Gastrocnemius medialis (tissue), 4 donors: ENCODE data around the gene VSTM2B. TPM values are rescaled to one million over a fixed set of nuclear protein-coding genes. Genes with fewer than 3 reads are reported as not detected.

Experiments used
- ATAC-seq, 2 donors: fragments of 150-250 bp; one replicate each; pipeline ENCODE4 v1.9.1; 2016
- DNase-seq, 2 donors: peaks; one replicate each; pipeline ENCODE4 v3.0.0-alpha.2; 2019
- H3K27ac ChIP-seq, 4 donors: fragments of 200-600 bp; sonication (generic); 1 replicate in 1 of 4; 2 replicates in 3 of 4; pipeline ENCODE4 v1.5.1; 2016 to 2018; ENCODE audit warnings: mild to moderate bottlenecking in 2 of 4, moderate library complexity in 1 of 4
- H3K27me3 ChIP-seq, 3 donors: fragments of 200-600 bp; sonication (generic) in 2 of 3; 1 replicate in 1 of 3; 2 replicates in 2 of 3; pipeline versions ENCODE4 v1.5.1 to v1.6.0; 2016 to 2019; ENCODE audit warnings: mild to moderate bottlenecking in 1 of 3, moderate library complexity in 1 of 3
- H3K36me3 ChIP-seq, 2 donors: fragments of 200-600 bp; sonication (generic) in 1 of 2; one replicate each; pipeline ENCODE4 v1.5.1; 2017 to 2018
- H3K4me1 ChIP-seq, 2 donors: fragments of 200-600 bp; sonication (generic) in 1 of 2; one replicate each; pipeline ENCODE4 v1.5.1; 2016 to 2017; ENCODE audit warnings: mild to moderate bottlenecking in 2 of 2
- H3K4me3 ChIP-seq, 4 donors: fragments of 200-600 bp; sonication (generic) in 3 of 4; 1 replicate in 1 of 4; 2 replicates in 3 of 4; pipeline ENCODE4 v1.5.1; 2016 to 2019; ENCODE audit warnings: mild to moderate bottlenecking in 2 of 4
- H3K9me3 ChIP-seq, 3 donors: fragments of 200-600 bp; sonication (generic) in 2 of 3; 1 replicate in 1 of 3; 2 replicates in 2 of 3; pipeline ENCODE4 v1.5.1; 2016 to 2019
- CTCF ChIP-seq, 5 experiments: fragments of 450-650 bp in 3 of 5; fragments of 200-600 bp in 2 of 5; sonication (generic) in 2 of 5; IDR thresholded peaks in 4 of 5; conservative IDR thresholded peaks in 1 of 5; 1 replicate in 4 of 5; 2 replicates in 1 of 5; pipeline ENCODE4 v1.5.1; 2016 to 2019; ENCODE audit warnings: antibody characterized with exemption in 5 of 5, mild to moderate bottlenecking in 3 of 5, moderate library complexity in 3 of 5
- POLR2A ChIP-seq, 2 donors: fragments of 450-650 bp; IDR thresholded peaks; one replicate each; pipeline ENCODE4 v1.6.1; 2017; ENCODE audit warnings: antibody characterized with exemption in 2 of 2, mild to moderate bottlenecking in 2 of 2, moderate library complexity in 2 of 2
- in situ Hi-C, 4 donors: fragments of 200-750 bp; cut with MboI; loops; one replicate each; pipeline versions ENCODE4 v1.15.0 to v1.8.0; 2017; ENCODE audit warnings: low sequenced_read_pairs in 4 of 4
- intact Hi-C: fragments of 100-400 bp; cut with DNase I; formaldehyde crosslinking; loops from one replicate; pipeline ENCODE4 v1.15.1; 2023; ENCODE audit warnings: low total_unique reads
- total RNA-seq, 4 donors: library from RNA; depleted of rRNA; stranded (reverse); fragments of >200 nt; gene quantifications; one replicate each; pipeline versions ENCODE4 v1.1.0 to v1.2.3, GENCODE V29; 2016

VSTM2B gene
- total RNA-seq, 4 donors from 2014 or later = not detected

- Histone ChIP-seq H3K9me3 (no peaks in the 10 kb centered on the region), H3K27ac (no peak overlapping the region), H3K27me3 (peaks cover 0 to 4% (median 3%) of the 10 kb centered on the region in 3 donors), H3K36me3 (no peaks in the 10 kb centered on the region), H3K4me1 (no peaks in the 10 kb centered on the region), H3K4me3 (no peak overlapping the region)
- no peak for DNase-seq
- no peak for ATAC-seq
- in situ Hi-C loops (no loop called here), intact Hi-C loops (no loop called here)
- TF ChIP-seq CTCF (IDR thresholded peaks at IDR 0.05 in 4 of 5, conservative IDR thresholded peaks at IDR 0.05 in 1 of 5) (no peak), POLR2A (IDR thresholded peaks at IDR 0.05) (no peak)
These were observed 22.5 kb upstream of the VSTM2B start for GRCh38 chr19:29503140-29503758.

DNA sequence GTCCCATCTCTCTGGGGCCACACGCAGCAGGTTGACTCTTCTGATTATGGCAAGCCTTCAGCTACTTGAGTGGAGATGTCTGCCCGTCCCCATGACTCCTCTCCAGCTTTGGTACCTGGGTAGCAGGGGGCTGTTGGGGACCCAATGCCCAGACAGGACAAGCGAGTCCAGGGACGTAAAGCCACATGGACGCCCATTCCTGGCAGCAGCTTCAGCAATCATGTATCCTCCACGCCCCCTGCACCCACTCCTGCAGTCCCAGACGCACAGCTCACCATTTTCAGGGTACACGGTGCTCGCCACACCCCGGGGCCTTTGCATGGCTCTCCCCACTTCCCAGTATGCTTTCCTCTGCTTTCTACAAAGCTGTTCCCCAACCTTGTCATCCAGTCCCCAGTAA, 22.0 kb upstream of the VSTM2B start:
- in situ Hi-C loops (no loop called here), intact Hi-C loops (no loop called here)
- Histone ChIP-seq H3K4me1 (no peaks in the 10 kb centered on the region), H3K9me3 (no peaks in the 10 kb centered on the region), H3K4me3 (no peak overlapping the region), H3K36me3 (no peaks in the 10 kb centered on the region), H3K27me3 (peaks cover 0 to 5% (median 3%) of the 10 kb centered on the region in 3 donors), H3K27ac (no peak overlapping the region)
- ATAC-seq (no peak), DNase-seq (no peak)
- TF ChIP-seq CTCF (IDR thresholded peaks at IDR 0.05 in 4 of 5, conservative IDR thresholded peaks at IDR 0.05 in 1 of 5) (no peak), POLR2A (IDR thresholded peaks at IDR 0.05) (no peak)

GRCh38 chr19:29504454-29504853, 21.3 kb upstream of the VSTM2B start:
- Histone ChIP-seq H3K36me3 (no peaks in the 10 kb centered on the region), H3K4me1 (no peaks in the 10 kb centered on the region), H3K9me3 (no peaks in the 10 kb centered on the region), H3K27ac (no peak overlapping the region), H3K27me3 (peaks cover 0 to 7% (median 3%) of the 10 kb centered on the region in 3 donors), H3K4me3 (no peak overlapping the region)
- no peak for TF ChIP-seq POLR2A (IDR thresholded peaks at IDR 0.05)
- no peak for TF ChIP-seq CTCF (IDR thresholded peaks at IDR 0.05 in 4 of 5, conservative IDR thresholded peaks at IDR 0.05 in 1 of 5)
- intact Hi-C loops (no loop called here), in situ Hi-C loops (no loop called here)
- ATAC-seq = no peak
- no peak for DNase-seq

GRCh38 chr19:29505097-29505824, 20.5 kb upstream of the VSTM2B start:
- intact Hi-C loops = no loop called here
- ATAC-seq = no peak
- H3K4me3 ChIP-seq = no peak overlapping the region
- in situ Hi-C loops = no loop called here
- no peaks in the 10 kb centered on the region for H3K4me1 ChIP-seq
- no peaks in the 10 kb centered on the region for H3K9me3 ChIP-seq
- DNase-seq = no peak
- TF ChIP-seq POLR2A (IDR thresholded peaks at IDR 0.05) = no peak
- no peak for TF ChIP-seq CTCF (IDR thresholded peaks at IDR 0.05 in 4 of 5, conservative IDR thresholded peaks at IDR 0.05 in 1 of 5)
- H3K27me3 ChIP-seq = peaks cover 0 to 9% (median 3%) of the 10 kb centered on the region in 3 donors
- H3K36me3 ChIP-seq = no peaks in the 10 kb centered on the region
- H3K27ac ChIP-seq = no peak overlapping the region
